Neural cell (in vitro differentiated cells): ENCODE results near the gene ZBTB40. TPM values are rescaled to one million over a fixed set of nuclear protein-coding genes. Genes with fewer than 3 reads are reported as not detected.

Source experiments
- H2AFZ ChIP-seq: fragments of 200-600, 300-800 bp; sonication (generic), shearing (Covaris generic); 2 replicates; pipeline ENCODE4 v1.6.0; 2014; ENCODE audit warnings: low read depth, mild to moderate bottlenecking, antibody characterized with exemption, low read length, moderate library complexity
- H3F3A ChIP-seq: fragments of 200-600 bp; shearing (Covaris generic); 2 replicates; pipeline ENCODE4 v1.6.1; 2016; ENCODE audit warnings: mild to moderate bottlenecking, moderate library complexity, mixed read lengths, antibody characterized with exemption, low read length; ENCODE audit not compliant: insufficient read depth, poor library complexity, severe bottlenecking
- H3K27ac ChIP-seq: fragments of 200-600, 300-800 bp; sonication (generic), shearing (Covaris generic); 2 replicates; pipeline ENCODE4 v1.5.1; 2014; ENCODE audit warnings: mild to moderate bottlenecking, low read length, moderate library complexity
- H3K27me3 ChIP-seq: fragments of 300-800, 200-600 bp; sonication (generic), shearing (Covaris generic); 2 replicates; pipeline ENCODE4 v1.6.0; 2014; ENCODE audit warnings: mild to moderate bottlenecking, low read depth, low read length, moderate library complexity; ENCODE audit not compliant: insufficient read depth
- H3K36me3 ChIP-seq: fragments of 300-800, 200-600 bp; sonication (generic), shearing (Covaris generic); 2 replicates; pipeline ENCODE4 v1.5.1; 2014; ENCODE audit warnings: mild to moderate bottlenecking, antibody characterized with exemption, low read length, moderate library complexity; ENCODE audit not compliant: insufficient read depth
- H3K4me2 ChIP-seq: fragments of 300-800, 200-600 bp; sonication (generic), shearing (Covaris generic); 2 replicates; pipeline ENCODE4 v1.6.0; 2014; ENCODE audit warnings: mild to moderate bottlenecking, low read length
- H3K4me3 ChIP-seq: fragments of 300-800, 200-600 bp; sonication (generic), shearing (Covaris generic); 2 replicates; pipeline ENCODE4 v1.5.1; 2014; ENCODE audit warnings: mild to moderate bottlenecking, low read length, moderate library complexity
- H3K79me2 ChIP-seq: fragments of 200-600 bp; shearing (Covaris generic); replicated peaks from 2 replicates; pipeline ENCODE4 v1.6.0; 2014; ENCODE audit warnings: mild to moderate bottlenecking, low read length, moderate library complexity; ENCODE audit not compliant: insufficient read depth
- H3K9ac ChIP-seq: fragments of 300-800, 200-600 bp; sonication (generic), shearing (Covaris generic); 2 replicates; pipeline ENCODE4 v1.6.1; 2016; ENCODE audit warnings: mild to moderate bottlenecking, low read length, mixed read lengths
- H3K9me2 ChIP-seq: fragments of 200-600 bp; shearing (Covaris generic); 2 replicates; pipeline ENCODE4 v1.6.1; 2016; ENCODE audit warnings: mild to moderate bottlenecking, low read length, mixed read lengths; ENCODE audit not compliant: insufficient read depth
- H3K9me3 ChIP-seq: fragments of 200-600, 300-800 bp; sonication (generic), shearing (Covaris generic); 2 replicates; pipeline ENCODE4 v1.6.1; 2016; ENCODE audit warnings: mild to moderate bottlenecking, mixed run types, low read length, moderate library complexity, mixed read lengths
- H4K20me1 ChIP-seq: fragments of 200-600 bp; shearing (Covaris generic); 2 replicates; pipeline ENCODE4 v1.6.1; 2016; ENCODE audit warnings: mild to moderate bottlenecking, mixed run types; ENCODE audit not compliant: insufficient read depth
- CTCF ChIP-seq: fragments of 450-650 bp; IDR thresholded peaks from 2 replicates; pipeline ENCODE4 v1.5.1; 2014; ENCODE audit warnings: antibody characterized with exemption, mild to moderate bottlenecking, moderate library complexity; ENCODE audit not compliant: poor library complexity, severe bottlenecking
- EP300 ChIP-seq: fragments of 450-650 bp; conservative IDR thresholded peaks from 2 replicates; pipeline ENCODE4 v1.6.1; 2014; ENCODE audit warnings: antibody characterized with exemption, mild to moderate bottlenecking, moderate library complexity; ENCODE audit not compliant: poor library complexity, severe bottlenecking
- EZH2 ChIP-seq: fragments of 200-600, 300-800 bp; shearing (Covaris generic), sonication (generic); IDR thresholded peaks from 2 replicates; pipeline ENCODE4 v1.6.1; 2014; ENCODE audit warnings: antibody characterized with exemption, low read length, borderline replicate concordance, mild to moderate bottlenecking; ENCODE audit not compliant: insufficient read depth, poor library complexity, severe bottlenecking
- MXI1 ChIP-seq: fragments of 450-650 bp; conservative IDR thresholded peaks from 2 replicates; pipeline ENCODE4 v1.6.1; 2014; ENCODE audit warnings: antibody characterized with exemption, mild to moderate bottlenecking; ENCODE audit not compliant: poor library complexity, severe bottlenecking
- POLR2AphosphoS5 ChIP-seq: IDR thresholded peaks from 2 replicates; pipeline ENCODE4 v1.6.1; 2012
- RAD21 ChIP-seq: fragments of 450-650 bp; conservative IDR thresholded peaks from 2 replicates; pipeline ENCODE4 v1.6.1; 2014; ENCODE audit warnings: antibody characterized with exemption, mild to moderate bottlenecking, moderate library complexity
- REST ChIP-seq: IDR thresholded peaks from 2 replicates; pipeline ENCODE4 v1.6.1; 2012; ENCODE audit warnings: borderline replicate concordance
- SMC3 ChIP-seq: fragments of 450-650 bp; conservative IDR thresholded peaks from 2 replicates; pipeline ENCODE4 v1.6.1; 2014; ENCODE audit warnings: antibody characterized with exemption, mild to moderate bottlenecking, moderate library complexity; ENCODE audit not compliant: poor library complexity
- TAF1 ChIP-seq: IDR thresholded peaks from 2 replicates; pipeline ENCODE4 v1.6.1; 2012; ENCODE audit warnings: low read depth
- polyA plus RNA-seq: library from polyadenylated mRNA; depleted of rRNA; stranded (reverse); fragments of >200 nt; gene quantifications from 2 replicates; pipeline ENCODE4 v1.2.3, GENCODE V29; 2014

ZBTB40 gene
- polyA plus RNA-seq, 1 donor from 2014 or later, result 12.7 TPM

GRCh38 chr1:22573237-22573636 lies 121.6 kb downstream of the ZBTB40 start:
- H3K27me3 ChIP-seq, result no peaks in the 10 kb centered on the region
- no peaks in the 10 kb centered on the region for H3F3A ChIP-seq
- no peak overlapping the region for H3K4me3 ChIP-seq
- H3K4me2 ChIP-seq, result no peak overlapping the region
- no peak overlapping the region for H2AFZ ChIP-seq
- no peak for TF ChIP-seq CTCF
- TF ChIP-seq EZH2, result no peak
- TF ChIP-seq RAD21, result no peak
- TF ChIP-seq MXI1, result no peak
- no peak for TF ChIP-seq SMC3
- no peak for TF ChIP-seq EP300
- TF ChIP-seq POLR2AphosphoS5, result no peak
- TF ChIP-seq REST, result no peak
- no peak for TF ChIP-seq TAF1
- no peaks in the 10 kb centered on the region for H3K9me2 ChIP-seq
- H3K27ac ChIP-seq, result no peak overlapping the region
- H3K9me3 ChIP-seq, result no peaks in the 10 kb centered on the region
- H3K9ac ChIP-seq, result no peak overlapping the region
- H3K36me3 ChIP-seq, result no peaks in the 10 kb centered on the region
- H3K79me2 ChIP-seq, result no peaks in the 10 kb centered on the region
- H4K20me1 ChIP-seq, result no peaks in the 10 kb centered on the region

- Histone ChIP-seq H3K9ac (no peak overlapping the region), H3K4me2 (no peak overlapping the region), H3K4me3 (no peak overlapping the region), H3K79me2 (no peaks in the 10 kb centered on the region), H3F3A (no peaks in the 10 kb centered on the region), H3K36me3 (no peaks in the 10 kb centered on the region), H4K20me1 (no peaks in the 10 kb centered on the region), H3K9me2 (no peaks in the 10 kb centered on the region), H2AFZ (no peak overlapping the region), H3K27ac (no peak overlapping the region), H3K9me3 (no peaks in the 10 kb centered on the region), H3K27me3 (no peaks in the 10 kb centered on the region)
- TF ChIP-seq SMC3 (no peak), CTCF (no peak), MXI1 (no peak), POLR2AphosphoS5 (no peak), REST (no peak), EP300 (no peak), EZH2 (no peak), RAD21 (no peak), TAF1 (no peak)
Measured at GRCh38 chr1:22575532-22576149, 124.0 kb downstream of the ZBTB40 start.
